B cell (primary cell): ENCODE measurements around the gene LMO7. TPM values are rescaled to one million over a fixed set of nuclear protein-coding genes. Genes with fewer than 3 reads are reported as not detected.

Experiments
- ATAC-seq: fragments of 200-7000 bp; cut with Tn5 transposase; one replicate; pipeline ENCODE4 v1.10.0; 2021; ENCODE audit warnings: low read depth, mild to moderate bottlenecking, moderate number of reproducible peaks, moderate library complexity
- CTCF ChIA-PET: fragments of 350-600 bp; sonication (Branson Sonifier 250); formaldehyde crosslinking; loops from one replicate; lab custom pipeline; 2021; ENCODE audit warnings: antibody characterized with exemption, inconsistent platforms; lab: Charles Lee
- POLR2A ChIA-PET: fragments of 350-600 bp; sonication (Branson Sonifier 250); formaldehyde crosslinking; loops from one replicate; lab custom pipeline; 2021; ENCODE audit warnings: antibody characterized with exemption; lab: Charles Lee
- DNase-seq: peaks from one replicate; pipeline ENCODE4 v3.0.0; 2013
- H2AFZ ChIP-seq: 2 replicates; pipeline ENCODE4 v1.6.1; 2012; ENCODE audit warnings: mild to moderate bottlenecking, low read depth, low read length; ENCODE audit not compliant: insufficient read depth, poor library complexity, severe bottlenecking
- H3K27ac ChIP-seq, 2 donors: 1 replicate in 1 of 2; 2 replicates in 1 of 2; pipeline ENCODE4 v1.5.1; 2012 to 2013; ENCODE audit warnings: low read length in 2 of 2, mild to moderate bottlenecking in 2 of 2, moderate library complexity in 1 of 2
- H3K27me3 ChIP-seq, 4 experiments: fragments of 200-600 bp in 1 of 4; sonication (generic) in 1 of 4; replicated peaks in 1 of 4; 1 replicate in 2 of 4; 2 replicates in 2 of 4; pipeline versions ENCODE4 v1.6.1 to v1.7.0; 2013 to 2016; ENCODE audit warnings: low read length in 3 of 4, mild to moderate bottlenecking in 2 of 4, mixed read lengths in 1 of 4, moderate library complexity in 1 of 4; ENCODE audit not compliant: insufficient read depth in 4 of 4, control insufficient read depth in 3 of 4; ENCODE audit errors: control extremely low read depth in 1 of 4
- H3K36me3 ChIP-seq, 2 experiments: replicated peaks in 1 of 2; 1 replicate in 1 of 2; 2 replicates in 1 of 2; pipeline versions ENCODE4 v1.6.1 to v1.7.1; 2013; ENCODE audit warnings: low read length in 1 of 2; ENCODE audit not compliant: insufficient read depth in 2 of 2, control insufficient read depth in 1 of 2; ENCODE audit errors: control extremely low read depth in 1 of 2, extremely low read depth in 1 of 2
- H3K4me1 ChIP-seq, 2 donors: fragments of 200-600 bp in 1 of 2; sonication (generic) in 1 of 2; 1 replicate in 1 of 2; 2 replicates in 1 of 2; pipeline versions ENCODE4 v1.5.1 to v1.6.1; 2013 to 2017; ENCODE audit warnings: low read length in 2 of 2; ENCODE audit not compliant: control insufficient read depth in 2 of 2, insufficient read depth in 2 of 2
- H3K4me2 ChIP-seq: replicated peaks from 2 replicates; pipeline ENCODE3; 2012; ENCODE audit warnings: mild to moderate bottlenecking, low read depth, low read length; ENCODE audit not compliant: poor library complexity, severe bottlenecking
- H3K4me3 ChIP-seq, 5 experiments: fragments of 200-600 bp in 1 of 5; sonication (generic) in 1 of 5; 1 replicate in 3 of 5; 2 replicates in 2 of 5; pipeline versions ENCODE4 v1.5.1 to v1.7.0; 2011 to 2016; ENCODE audit warnings: low read length in 4 of 5, mild to moderate bottlenecking in 4 of 5, low read depth in 2 of 5, control low read depth in 1 of 5, moderate library complexity in 1 of 5; ENCODE audit not compliant: insufficient read depth in 1 of 5; ENCODE audit errors: control extremely low read depth in 1 of 5, extremely low read depth in 1 of 5
- H3K79me2 ChIP-seq: fragments of 200-600 bp; sonication (generic); one replicate; pipeline ENCODE4 v1.6.0; 2016; ENCODE audit warnings: low read length; ENCODE audit not compliant: control insufficient read depth, insufficient read depth
- H3K9ac ChIP-seq: fragments of 200-600 bp; sonication (generic); 2 replicates; pipeline ENCODE4 v1.6.1; 2017; ENCODE audit warnings: mild to moderate bottlenecking, low read length, moderate library complexity
- H3K9me3 ChIP-seq, 3 donors: one replicate each; pipeline versions ENCODE4 v1.6.1 to v1.7.1; 2013; ENCODE audit warnings: low read length in 2 of 3; ENCODE audit not compliant: control insufficient read depth in 2 of 3, insufficient read depth in 1 of 3; ENCODE audit errors: control extremely low read depth in 1 of 3
- H4K20me1 ChIP-seq: 2 replicates; pipeline ENCODE4 v1.6.0; 2012; ENCODE audit warnings: mild to moderate bottlenecking, low read length; ENCODE audit not compliant: insufficient read depth, control insufficient read depth, poor library complexity, severe bottlenecking
- H3K27ac Mint-ChIP-seq: one replicate; pipeline ENCODE4 v1.8.0; 2021; ENCODE audit warnings: mixed read lengths
- H3K27me3 Mint-ChIP-seq: one replicate; pipeline ENCODE4 v1.8.0; 2021; ENCODE audit warnings: mixed read lengths
- H3K4me1 Mint-ChIP-seq: one replicate; pipeline ENCODE4 v1.8.0; 2021; ENCODE audit warnings: mixed read lengths
- H3K4me3 Mint-ChIP-seq: one replicate; pipeline ENCODE4 v1.8.0; 2021; ENCODE audit warnings: mixed read lengths
- H3K9me3 Mint-ChIP-seq: one replicate; pipeline ENCODE4 v1.8.0; 2022; ENCODE audit warnings: mixed read lengths; ENCODE audit not compliant: insufficient read depth
- EZH2 ChIP-seq: IDR thresholded peaks from 2 replicates; pipeline ENCODE4 v1.6.1; 2012; ENCODE audit warnings: borderline replicate concordance, low read depth, mild to moderate bottlenecking, moderate library complexity, low read length; ENCODE audit not compliant: insufficient read depth, poor library complexity, severe bottlenecking
- WGBS: methylation state at CpG from one replicate; pipeline ENCODE4 v1.1.5; 2013; ENCODE audit warnings: missing lambda C conversion rate; ENCODE audit not compliant: insufficient coverage; 5-methylcytosine and 5-hydroxymethylcytosine counted together
- intact Hi-C: fragments of 100-400 bp; cut with micrococcal nuclease; formaldehyde crosslinking; loops from one replicate; pipeline ENCODE4 v1.10.0; 2022
- polyA plus RNA-seq: library from polyadenylated mRNA; depleted of rRNA; stranded (reverse); fragments of >200 nt; gene quantifications from 2 replicates; pipeline ENCODE4 v1.2.3, GENCODE V29; 2012
- total RNA-seq, 2 donors: library from RNA; stranded (reverse); fragments of 120-200 nt in 1 of 2; gene quantifications; 1 replicate in 1 of 2; 2 replicates in 1 of 2; pipeline versions ENCODE4 v1.2.3 to v1.2.4, GENCODE V29; 2013 to 2022
- TF ChIP-seq, protein P1 (sequence below): fragments of 200-600 bp; IDR thresholded peaks from one replicate; pipeline ENCODE4 v1.8.0; 2022; ENCODE audit warnings: antibody characterized with exemption, mild to moderate bottlenecking

LMO7 gene
- total and polyA plus RNA-seq, 2 donors (not counting 1 experiment from before 2014, with no cell fraction given) = 7.8 to 17.4 TPM

DNA sequence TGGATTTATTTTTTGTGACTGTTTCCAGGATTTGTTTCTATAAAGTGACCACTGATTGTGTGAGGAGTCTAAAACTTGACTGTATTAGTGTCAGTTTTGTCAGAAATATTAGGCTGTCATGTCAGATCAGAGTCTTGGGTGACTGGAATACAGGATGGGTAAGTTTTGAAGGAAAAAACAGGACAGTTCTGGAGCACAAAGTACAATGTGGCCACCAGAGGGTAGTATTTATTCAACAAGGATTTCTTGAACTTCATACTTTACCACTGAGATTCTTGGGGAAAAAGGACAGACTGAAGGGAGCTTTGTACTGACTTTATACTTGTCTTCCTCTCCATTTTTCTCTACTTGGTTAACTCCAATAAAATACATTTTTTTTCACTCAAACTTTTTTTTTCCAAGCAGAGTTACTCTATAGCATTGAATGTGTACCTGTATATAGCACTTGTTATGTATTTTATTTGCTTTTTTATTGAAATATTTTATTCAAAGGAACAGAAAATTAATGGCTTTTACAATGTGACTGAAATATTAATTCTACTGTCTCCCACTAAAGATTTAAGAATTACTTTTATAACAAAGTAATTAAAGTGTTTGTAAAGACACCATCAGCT, 51.1 kb downstream of the LMO7 start:
- Histone ChIP-seq H3K4me1 (no peaks in the 10 kb centered on the region), H3K36me3 (no peaks in the 10 kb centered on the region), H4K20me1 (no peaks in the 10 kb centered on the region), H3K9ac (no peak overlapping the region), H3K4me3 (no peak overlapping the region), H3K9me3 (no peaks in the 10 kb centered on the region), H2AFZ (no peak overlapping the region), H3K4me2 (no peak overlapping the region), H3K27me3 (no peaks in the 10 kb centered on the region), H3K27ac (no peak overlapping the region), H3K79me2 (no peaks in the 10 kb centered on the region)
- Mint-ChIP-seq H3K27ac (no peak overlapping the region), H3K27me3 (no peaks in the 10 kb centered on the region), H3K4me1 (no peaks in the 10 kb centered on the region), H3K4me3 (no peak overlapping the region), H3K9me3 (no peaks in the 10 kb centered on the region)
- ChIA-PET POLR2A (no interaction called here), CTCF (interaction anchor here (0.9 to 2.7 kb wide), 2 partner anchors 9 kb away, joined by 4 to 10 read pairs; no protein-coding TSS in a partner anchor)
- ATAC-seq = no peak
- no peak for DNase-seq
- intact Hi-C loops = no loop called here
- TF ChIP-seq EZH2 = no peak
- TF ChIP-seq, protein P1, sequence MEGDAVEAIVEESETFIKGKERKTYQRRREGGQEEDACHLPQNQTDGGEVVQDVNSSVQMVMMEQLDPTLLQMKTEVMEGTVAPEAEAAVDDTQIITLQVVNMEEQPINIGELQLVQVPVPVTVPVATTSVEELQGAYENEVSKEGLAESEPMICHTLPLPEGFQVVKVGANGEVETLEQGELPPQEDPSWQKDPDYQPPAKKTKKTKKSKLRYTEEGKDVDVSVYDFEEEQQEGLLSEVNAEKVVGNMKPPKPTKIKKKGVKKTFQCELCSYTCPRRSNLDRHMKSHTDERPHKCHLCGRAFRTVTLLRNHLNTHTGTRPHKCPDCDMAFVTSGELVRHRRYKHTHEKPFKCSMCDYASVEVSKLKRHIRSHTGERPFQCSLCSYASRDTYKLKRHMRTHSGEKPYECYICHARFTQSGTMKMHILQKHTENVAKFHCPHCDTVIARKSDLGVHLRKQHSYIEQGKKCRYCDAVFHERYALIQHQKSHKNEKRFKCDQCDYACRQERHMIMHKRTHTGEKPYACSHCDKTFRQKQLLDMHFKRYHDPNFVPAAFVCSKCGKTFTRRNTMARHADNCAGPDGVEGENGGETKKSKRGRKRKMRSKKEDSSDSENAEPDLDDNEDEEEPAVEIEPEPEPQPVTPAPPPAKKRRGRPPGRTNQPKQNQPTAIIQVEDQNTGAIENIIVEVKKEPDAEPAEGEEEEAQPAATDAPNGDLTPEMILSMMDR = no peak

DNA sequence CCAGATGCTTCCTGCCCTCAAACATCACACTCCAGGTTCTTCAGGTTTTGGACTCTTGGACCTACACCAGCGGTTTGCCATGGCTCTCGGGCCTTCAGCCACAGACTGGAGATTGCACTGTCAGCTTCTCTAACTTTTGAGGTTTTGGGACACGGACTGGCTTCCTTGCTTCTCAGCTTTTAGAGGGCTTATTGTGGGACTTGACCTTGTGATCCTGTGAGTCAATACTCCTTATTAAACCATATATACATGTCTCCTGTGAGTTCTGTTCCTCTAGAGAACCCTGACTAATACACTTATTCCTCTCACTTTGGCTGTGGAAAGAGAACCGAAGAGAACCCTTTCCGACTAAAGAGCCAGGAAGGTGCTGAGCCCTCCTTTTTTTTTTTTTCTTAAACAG, 53.6 kb downstream of the LMO7 start:
- no peak overlapping the region for H3K4me2 ChIP-seq
- ATAC-seq (no peak), DNase-seq (no peak)
- no peaks in the 10 kb centered on the region for H3K4me1 ChIP-seq
- WGBS = 93% methylated on average over 2 of the region's 5 CpGs
- no peaks in the 10 kb centered on the region for H3K4me1 Mint-ChIP-seq
- H3K79me2 ChIP-seq = no peaks in the 10 kb centered on the region
- no peak for TF ChIP-seq EZH2
- TF ChIP-seq, protein P1 = no peak
- no peak overlapping the region for H3K4me3 ChIP-seq
- no peak overlapping the region for H3K27ac Mint-ChIP-seq
- ChIA-PET CTCF (interaction anchor here (1.2 kb wide), 1 partner anchor 16 kb away, joined by 3 read pairs; no protein-coding TSS in a partner anchor), POLR2A (no interaction called here)
- no peak overlapping the region for H3K4me3 Mint-ChIP-seq
- H3K9ac ChIP-seq = no peak overlapping the region
- no peaks in the 10 kb centered on the region for H3K27me3 Mint-ChIP-seq
- no peaks in the 10 kb centered on the region for H3K36me3 ChIP-seq
- no peak overlapping the region for H3K27ac ChIP-seq
- no peaks in the 10 kb centered on the region for H3K9me3 ChIP-seq
- no peaks in the 10 kb centered on the region for H4K20me1 ChIP-seq
- no peaks in the 10 kb centered on the region for H3K27me3 ChIP-seq
- intact Hi-C loops = loop anchor here (10.0 kb wide), 1 partner anchor 185 kb away; no protein-coding TSS in a partner anchor
- no peaks in the 10 kb centered on the region for H3K9me3 Mint-ChIP-seq
- no peak overlapping the region for H2AFZ ChIP-seq
